Loucy (cell line): ENCODE data around the gene TMEM139.

ENCODE experiments used
- H2AFZ ChIP-seq: fragments of 200-600 bp; sonication (generic); 2 replicates; pipeline ENCODE4 v1.6.0; 2016; ENCODE audit warnings: antibody characterized with exemption, mild to moderate bottlenecking, low read length, moderate library complexity
- H3F3A ChIP-seq: fragments of 200-600 bp; 2 replicates; pipeline ENCODE4 v1.6.0; 2016; ENCODE audit warnings: antibody characterized with exemption, low read depth, mild to moderate bottlenecking
- H3K27me3 ChIP-seq: fragments of 200-600 bp; sonication (generic); 2 replicates; pipeline ENCODE4 v1.6.1; 2014; ENCODE audit warnings: low read length, mild to moderate bottlenecking; ENCODE audit not compliant: insufficient read depth, poor library complexity, severe bottlenecking
- H3K36me3 ChIP-seq: fragments of 200-600 bp; sonication (generic); 2 replicates; pipeline ENCODE4 v1.6.1; 2016; ENCODE audit warnings: low read length; ENCODE audit not compliant: insufficient read depth
- H3K4me1 ChIP-seq: fragments of 200-600 bp; sonication (generic); 2 replicates; pipeline ENCODE4 v1.5.1; 2014; ENCODE audit warnings: low read length, mild to moderate bottlenecking; ENCODE audit not compliant: insufficient read depth, poor library complexity, severe bottlenecking
- H3K4me2 ChIP-seq: fragments of 200-600 bp; sonication (generic); 2 replicates; pipeline ENCODE4 v1.6.0; 2014; ENCODE audit warnings: antibody characterized with exemption, low read length, low read depth, mild to moderate bottlenecking; ENCODE audit not compliant: poor library complexity, severe bottlenecking
- H3K4me3 ChIP-seq: fragments of 200-600 bp; sonication (generic); 2 replicates; pipeline ENCODE4 v1.5.1; 2014; ENCODE audit warnings: low read length, mild to moderate bottlenecking, mixed read lengths; ENCODE audit not compliant: poor library complexity, severe bottlenecking
- H3K79me2 ChIP-seq: fragments of 200-600 bp; sonication (generic); 2 replicates; pipeline ENCODE4 v1.6.1; 2014; ENCODE audit warnings: low read length; ENCODE audit not compliant: insufficient read depth
- H3K9ac ChIP-seq: fragments of 200-600 bp; sonication (generic); 2 replicates; pipeline ENCODE4 v1.6.0; 2014; ENCODE audit warnings: mild to moderate bottlenecking, low read depth, low read length, moderate library complexity; ENCODE audit not compliant: poor library complexity, severe bottlenecking
- H3K9me2 ChIP-seq: fragments of 200-600 bp; sonication (generic); replicated peaks from 2 replicates; pipeline ENCODE4 v1.6.1; 2016; ENCODE audit warnings: low read depth, low read length, mixed read lengths
- H3K9me3 ChIP-seq: fragments of 200-600 bp; sonication (generic); 2 replicates; pipeline ENCODE4 v1.6.1; 2014; ENCODE audit warnings: mild to moderate bottlenecking, antibody characterized with exemption, low read length, low read depth; ENCODE audit not compliant: insufficient read depth
- H4K20me1 ChIP-seq: fragments of 200-600 bp; sonication (generic); 2 replicates; pipeline ENCODE4 v1.6.0; 2014; ENCODE audit warnings: antibody characterized with exemption, low read length, mild to moderate bottlenecking; ENCODE audit not compliant: insufficient read depth, poor library complexity, severe bottlenecking
- EZH2phosphoT487 ChIP-seq: fragments of 200-600 bp; IDR thresholded peaks from 2 replicates; pipeline ENCODE4 v1.6.1; 2018; ENCODE audit warnings: antibody characterized with exemption, mild to moderate bottlenecking, moderate library complexity, borderline replicate concordance
- TF ChIP-seq, protein P1 (sequence below): fragments of 200-600 bp; sonication (generic); conservative IDR thresholded peaks from 2 replicates; pipeline ENCODE4 v1.5.1; 2014; ENCODE audit warnings: mild to moderate bottlenecking, antibody characterized with exemption, low read length

Gene TMEM139

GRCh38 chr7:143279186-143280098 is 5.3 kb upstream of the TMEM139 start:
- Histone ChIP-seq H3K36me3 (no peaks in the 10 kb centered on the region), H3K79me2 (no peaks in the 10 kb centered on the region), H3K4me3 (no peak overlapping the region), H3K9ac (no peak overlapping the region), H3K27me3 (no peaks in the 10 kb centered on the region), H2AFZ (no peak overlapping the region), H4K20me1 (no peaks in the 10 kb centered on the region), H3K9me3 (no peaks in the 10 kb centered on the region), H3K4me2 (no peak overlapping the region), H3K9me2 (no peaks in the 10 kb centered on the region), H3K4me1 (peaks cover 4% of the 10 kb centered on the region), H3F3A (no peaks in the 10 kb centered on the region)
- TF ChIP-seq EZH2phosphoT487, result no peak
- TF ChIP-seq, protein P1, sequence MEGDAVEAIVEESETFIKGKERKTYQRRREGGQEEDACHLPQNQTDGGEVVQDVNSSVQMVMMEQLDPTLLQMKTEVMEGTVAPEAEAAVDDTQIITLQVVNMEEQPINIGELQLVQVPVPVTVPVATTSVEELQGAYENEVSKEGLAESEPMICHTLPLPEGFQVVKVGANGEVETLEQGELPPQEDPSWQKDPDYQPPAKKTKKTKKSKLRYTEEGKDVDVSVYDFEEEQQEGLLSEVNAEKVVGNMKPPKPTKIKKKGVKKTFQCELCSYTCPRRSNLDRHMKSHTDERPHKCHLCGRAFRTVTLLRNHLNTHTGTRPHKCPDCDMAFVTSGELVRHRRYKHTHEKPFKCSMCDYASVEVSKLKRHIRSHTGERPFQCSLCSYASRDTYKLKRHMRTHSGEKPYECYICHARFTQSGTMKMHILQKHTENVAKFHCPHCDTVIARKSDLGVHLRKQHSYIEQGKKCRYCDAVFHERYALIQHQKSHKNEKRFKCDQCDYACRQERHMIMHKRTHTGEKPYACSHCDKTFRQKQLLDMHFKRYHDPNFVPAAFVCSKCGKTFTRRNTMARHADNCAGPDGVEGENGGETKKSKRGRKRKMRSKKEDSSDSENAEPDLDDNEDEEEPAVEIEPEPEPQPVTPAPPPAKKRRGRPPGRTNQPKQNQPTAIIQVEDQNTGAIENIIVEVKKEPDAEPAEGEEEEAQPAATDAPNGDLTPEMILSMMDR, result no peak

DNA sequence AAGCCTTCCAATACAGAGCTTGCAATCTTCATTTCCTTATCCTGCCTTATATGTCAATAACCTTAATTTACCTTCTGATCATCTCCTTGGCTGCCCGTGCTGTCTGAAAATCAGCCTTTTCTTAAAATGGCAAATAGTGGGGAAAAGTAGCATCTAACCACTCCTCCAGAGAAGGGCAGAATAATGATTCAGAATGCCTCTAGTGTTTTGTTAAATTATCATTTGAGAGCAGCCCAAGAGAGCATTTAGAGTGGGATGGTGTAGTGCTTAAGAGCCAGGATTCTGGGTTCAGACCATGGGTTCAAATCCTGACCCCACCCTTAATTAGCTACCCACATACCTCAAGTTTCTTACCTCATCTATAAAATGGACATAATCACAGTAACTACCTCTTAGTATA is 4.6 kb upstream of the TMEM139 start:
- Histone ChIP-seq H3K4me3 (no peak overlapping the region), H3K27me3 (no peaks in the 10 kb centered on the region), H3K79me2 (no peaks in the 10 kb centered on the region), H3F3A (no peaks in the 10 kb centered on the region), H3K36me3 (no peaks in the 10 kb centered on the region), H3K4me1 (peaks cover 4% of the 10 kb centered on the region), H2AFZ (no peak overlapping the region), H3K9me3 (no peaks in the 10 kb centered on the region), H4K20me1 (no peaks in the 10 kb centered on the region), H3K9ac (no peak overlapping the region), H3K9me2 (no peaks in the 10 kb centered on the region), H3K4me2 (no peak overlapping the region)
- TF ChIP-seq, protein P1, result no peak
- TF ChIP-seq EZH2phosphoT487, result no peak

DNA sequence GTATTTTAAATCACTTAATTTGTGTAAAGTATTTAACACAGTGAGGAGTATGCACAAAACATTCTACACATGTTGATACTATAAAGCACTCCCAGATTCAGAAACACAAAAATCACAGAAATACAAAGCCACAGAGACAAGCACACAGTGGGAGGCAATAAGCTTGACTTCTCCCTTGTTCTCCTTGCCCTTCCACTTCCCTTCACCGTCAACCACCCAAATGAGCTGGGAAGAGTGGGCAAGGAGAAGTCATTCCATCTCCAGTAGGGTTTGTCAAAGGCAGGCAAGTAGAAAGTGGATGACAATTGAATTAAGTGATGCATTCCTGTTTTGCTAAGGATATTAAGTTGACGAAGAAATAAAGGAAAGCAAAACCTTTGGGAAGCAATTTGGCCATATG is 4.2 kb upstream of the TMEM139 start:
- Histone ChIP-seq H3F3A (no peaks in the 10 kb centered on the region), H3K9me2 (no peaks in the 10 kb centered on the region), H3K9me3 (no peaks in the 10 kb centered on the region), H3K27me3 (no peaks in the 10 kb centered on the region), H3K4me1 (peaks cover 4% of the 10 kb centered on the region), H2AFZ (no peak overlapping the region), H3K79me2 (no peaks in the 10 kb centered on the region), H3K36me3 (no peaks in the 10 kb centered on the region), H3K4me2 (no peak overlapping the region), H3K4me3 (no peak overlapping the region), H3K9ac (no peak overlapping the region), H4K20me1 (no peaks in the 10 kb centered on the region)
- TF ChIP-seq EZH2phosphoT487, result no peak
- TF ChIP-seq, protein P1, result no peak
